NT2/D1 (cell line): ENCODE results near the gene LRRTM4.

ENCODE experiments used
- SUZ12 ChIP-seq: IDR thresholded peaks from 2 replicates; pipeline ENCODE4 v1.6.1; 2011; ENCODE audit not compliant: insufficient read length, insufficient read depth; ENCODE audit errors: extremely low read depth
- YY1 ChIP-seq: IDR thresholded peaks from 2 replicates; pipeline ENCODE4 v1.6.1; 2011; ENCODE audit not compliant: insufficient read length, insufficient read depth
- ZNF274 ChIP-seq: IDR thresholded peaks from 2 replicates; pipeline ENCODE4 v1.6.1; 2011; ENCODE audit warnings: mild to moderate bottlenecking, low read depth, low read length

DNA sequence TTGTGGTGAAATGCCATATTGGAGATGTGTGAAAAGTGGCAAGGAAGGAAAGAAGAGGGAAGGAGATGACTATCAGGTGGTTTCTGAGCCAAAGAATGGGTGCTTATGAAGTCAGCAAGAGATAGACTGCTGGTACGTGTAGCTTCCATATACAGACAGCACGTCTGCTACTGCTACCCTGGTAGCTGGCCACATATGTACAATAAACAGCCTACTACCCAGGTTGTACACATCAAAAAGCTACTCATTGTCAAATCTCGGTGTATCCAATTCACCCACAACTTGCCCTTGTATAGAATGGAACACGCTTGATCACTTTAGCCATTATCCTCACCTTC lies 761.8 kb downstream of the LRRTM4 start:
- no peak for TF ChIP-seq YY1
- TF ChIP-seq SUZ12 = no peak
- no peak for TF ChIP-seq ZNF274
